ENCODE data around the gene RPS4Y1. TPM values are rescaled to one million over a fixed set of nuclear protein-coding genes. Genes with fewer than 3 reads are reported as not detected.

RPS4Y1 gene
- total and polyA plus RNA-seq, 2 of the 4 experiments (the other 2 are of a cell fraction) = not detected

DNA sequence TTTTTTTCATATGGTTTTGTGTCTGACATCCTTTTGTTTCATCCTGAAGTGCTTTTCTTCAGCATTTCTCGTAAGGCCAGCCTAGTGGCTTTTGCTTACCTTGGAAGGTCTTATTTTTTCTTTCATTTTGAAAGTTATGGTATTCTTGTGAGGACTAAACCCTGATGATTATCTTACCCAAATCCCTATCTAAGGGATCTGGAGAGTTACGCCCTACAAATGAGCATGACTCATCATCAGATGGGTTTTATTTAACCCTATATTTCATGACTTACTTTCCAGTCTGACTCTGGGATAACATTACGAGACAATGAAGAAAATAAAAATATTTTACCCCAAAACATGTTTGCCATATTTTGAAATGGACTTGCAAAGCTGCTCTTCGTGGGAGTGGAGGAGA is 18.4 kb downstream of the RPS4Y1 start:
- in situ Hi-C loops (cut with MboI; ENCODE audit: low sequenced_read_pairs) = no loop called here
- H3K9ac ChIP-seq (ENCODE audit: low read depth, low read length) = no peak overlapping the region
- no TSS peak for BruUV-seq (replicated peaks)

More for the DNA sequence above, 18.4 kb downstream of the RPS4Y1 start:
- Histone ChIP-seq H3K4me1 (ENCODE audit: control insufficient read depth, insufficient read depth, low read length) (no peaks in the 10 kb centered on the region), H3K4me3 (ENCODE audit: insufficient read depth, low read depth, low read length) (no peak overlapping the region), H2AFZ (replicated peaks; ENCODE audit: low read length, poor library complexity) (no peak overlapping the region), H3K4me2 (ENCODE audit: low read depth, low read length) (no peak overlapping the region), H3K9me1 (ENCODE audit: insufficient read depth, low read length) (no peaks in the 10 kb centered on the region), H2BK5ac (ENCODE audit: low read depth, low read length, poor library complexity, severe bottlenecking) (no peak overlapping the region), H4K91ac (ENCODE audit: insufficient read depth, low read depth, low read length) (no peak overlapping the region), H4K5ac (ENCODE audit: low read depth, low read length) (no peak overlapping the region), H3K9me3 (ENCODE audit: control insufficient read depth, insufficient read depth, low read length) (no peaks in the 10 kb centered on the region), H2AK5ac (ENCODE audit: low read depth, low read length) (no peak overlapping the region), H2BK20ac (ENCODE audit: low read depth, low read length) (no peak overlapping the region), H2BK120ac (ENCODE audit: low read depth, low read length) (no peak overlapping the region), H3K79me1 (ENCODE audit: low read depth in 1 of 2, low read length in 2 of 2) (no peaks in the 10 kb centered on the region), H3K27me3 (ENCODE audit: control insufficient read depth, insufficient read depth, low read length) (no peaks in the 10 kb centered on the region), H3K14ac (replicated peaks; ENCODE audit: low read depth, low read length) (no peak overlapping the region), H4K8ac (ENCODE audit: low read depth in 2 of 2, low read length in 2 of 2) (no peak overlapping the region), H3K27ac (ENCODE audit: insufficient read depth, low read length) (no peak overlapping the region), H2BK15ac (ENCODE audit: low read depth, low read length) (no peak overlapping the region), H3K18ac (ENCODE audit: low read depth, low read length) (no peak overlapping the region), H3K23ac (ENCODE audit: low read depth, low read length) (no peak overlapping the region), H3K4ac (ENCODE audit: low read depth, low read length) (no peak overlapping the region), H3K56ac (ENCODE audit: extremely low read depth, insufficient read depth, low read length) (no peak overlapping the region), H4K20me1 (ENCODE audit: insufficient read depth, low read length) (no peaks in the 10 kb centered on the region), H3K36me3 (ENCODE audit: control insufficient read depth, insufficient read depth, low read length) (no peaks in the 10 kb centered on the region), H2AK9ac (replicated peaks; ENCODE audit: low read depth, low read length, poor library complexity) (no peak overlapping the region)
- ChIA-PET POLR2A (ENCODE audit: unreplicated experiment) (no interaction called here), CTCF (no interaction called here)
- DNase-seq (no peak), ATAC-seq (ENCODE audit: low read depth) (no peak)
- dilution Hi-C loops (cut with HindIII; ENCODE audit: low sequenced_read_pairs, unreplicated experiment) (no loop called here), intact Hi-C loops (cut with micrococcal nuclease) (no loop called here)
- TF ChIP-seq MAFK (IDR thresholded peaks at IDR 0.05; ENCODE audit: low read depth, low read length) (no peak), NFE2L2 (IDR thresholded peaks at IDR 0.05; ENCODE audit: low read depth, low read length) (no peak), BHLHE40 (IDR thresholded peaks at IDR 0.05; ENCODE audit: low read depth, low read length) (no peak), RCOR1 (IDR thresholded peaks at IDR 0.05; ENCODE audit: insufficient replicate concordance, low read length) (no peak)
- TF ChIP-seq, protein P1, sequence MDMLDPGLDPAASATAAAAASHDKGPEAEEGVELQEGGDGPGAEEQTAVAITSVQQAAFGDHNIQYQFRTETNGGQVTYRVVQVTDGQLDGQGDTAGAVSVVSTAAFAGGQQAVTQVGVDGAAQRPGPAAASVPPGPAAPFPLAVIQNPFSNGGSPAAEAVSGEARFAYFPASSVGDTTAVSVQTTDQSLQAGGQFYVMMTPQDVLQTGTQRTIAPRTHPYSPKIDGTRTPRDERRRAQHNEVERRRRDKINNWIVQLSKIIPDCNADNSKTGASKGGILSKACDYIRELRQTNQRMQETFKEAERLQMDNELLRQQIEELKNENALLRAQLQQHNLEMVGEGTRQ (IDR thresholded peaks at IDR 0.05; ENCODE audit: low read depth, low read length) = no peak
- no CpG with 5 or more reads among the region's 4 CpGs for WGBS, 2 experiments (ENCODE audit: extremely low coverage in 2 of 2, insufficient read length in 1 of 2)
